HG03103 (cell line): Measurements from ENCODE around the gene UHMK1.
"Not testable (repeated sequence)": the region's sequence is repeated elsewhere in the genome, so short reads cannot be mapped to it uniquely, and the experiment has no call there.

ENCODE experiments used
- ATAC-seq: cut with Tn5 transposase; IDR thresholded peaks from one replicate; pipeline ENCODE4 v1.9.1; 2021; ENCODE audit warnings: low read depth; ENCODE audit not compliant: unreplicated experiment

Gene UHMK1

DNA sequence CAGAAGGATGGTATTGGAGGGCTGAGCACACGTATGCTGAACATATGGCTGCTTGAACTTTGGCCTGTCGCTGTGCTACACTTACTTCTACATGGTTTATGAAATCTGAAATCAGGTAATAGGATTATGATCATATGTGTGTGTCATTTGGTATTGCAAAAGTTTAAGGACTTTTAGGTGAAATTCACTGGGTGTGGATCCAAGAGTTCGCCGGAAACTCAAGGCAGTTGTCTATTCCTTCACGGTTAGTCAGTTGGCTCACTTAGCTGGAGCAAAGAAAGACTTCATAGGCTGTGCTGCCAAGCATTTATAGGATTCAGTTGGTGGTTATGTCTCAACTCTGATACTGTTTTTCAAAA is 64.8 kb downstream of the UHMK1 start:
- no peak for ATAC-seq

DNA sequence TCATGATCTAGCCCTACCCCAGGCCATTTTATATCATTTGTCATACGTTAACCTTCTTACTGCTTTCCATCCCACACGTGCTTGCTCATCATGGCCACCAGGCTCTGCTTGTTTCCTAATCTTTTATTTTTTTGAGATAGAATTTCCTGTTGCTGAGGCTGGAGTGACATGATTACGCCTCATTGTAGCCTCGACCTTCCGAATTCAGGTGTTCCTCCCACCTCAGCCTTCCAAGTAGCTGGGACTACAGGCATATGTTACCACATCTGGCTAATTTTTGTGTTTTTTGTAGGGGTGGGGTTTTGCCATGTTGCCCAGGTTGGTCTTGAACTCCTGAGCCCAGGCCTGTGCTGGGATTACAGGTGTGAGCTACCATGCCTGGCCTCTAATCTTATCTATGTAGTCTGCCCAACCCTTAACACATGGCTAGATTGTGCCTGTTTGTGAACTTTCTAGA is 67.2 kb downstream of the UHMK1 start:
- ATAC-seq = no peak

DNA sequence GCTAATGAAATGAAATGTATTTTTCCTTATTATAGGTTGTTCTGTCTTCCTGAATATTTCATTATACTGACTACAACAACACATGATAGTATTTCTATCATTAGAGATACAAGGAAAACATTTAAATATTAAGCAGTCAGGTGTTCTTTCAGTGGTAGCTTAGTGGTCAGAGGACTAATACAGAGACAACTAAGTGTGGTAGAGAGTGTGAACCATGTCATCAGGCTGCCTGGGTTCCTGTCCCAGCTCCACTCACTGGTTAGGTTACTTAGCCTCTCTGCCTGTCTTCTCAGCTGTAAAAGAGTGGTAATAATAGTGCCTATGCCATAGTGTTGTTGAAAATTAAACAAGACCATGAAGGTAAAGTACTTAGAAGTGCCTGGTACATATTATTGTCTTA is 67.8 kb downstream of the UHMK1 start:
- ATAC-seq = no peak

GRCh38 chr1:162566870-162567269 is 69.3 kb downstream of the UHMK1 start:
- no peak for ATAC-seq

DNA sequence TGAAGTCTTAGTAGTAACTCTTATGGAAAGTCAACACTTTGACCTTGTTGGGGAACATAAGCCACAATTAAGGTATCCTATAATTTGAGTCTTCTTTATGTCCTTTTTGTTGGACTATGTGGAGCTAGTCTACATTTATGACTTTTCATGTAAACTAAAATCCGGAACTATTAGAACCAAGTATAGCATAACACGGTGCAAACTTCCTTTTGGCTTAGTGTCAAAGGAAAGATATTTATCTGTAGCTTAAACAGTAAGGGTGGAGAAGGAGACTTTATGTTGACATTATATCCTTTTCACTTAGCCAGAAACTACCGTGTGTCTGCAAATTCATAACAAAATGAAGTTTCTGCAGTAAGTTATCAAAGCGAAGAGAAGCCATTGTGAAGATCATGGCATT is 71.2 kb downstream of the UHMK1 start:
- no peak for ATAC-seq

DNA sequence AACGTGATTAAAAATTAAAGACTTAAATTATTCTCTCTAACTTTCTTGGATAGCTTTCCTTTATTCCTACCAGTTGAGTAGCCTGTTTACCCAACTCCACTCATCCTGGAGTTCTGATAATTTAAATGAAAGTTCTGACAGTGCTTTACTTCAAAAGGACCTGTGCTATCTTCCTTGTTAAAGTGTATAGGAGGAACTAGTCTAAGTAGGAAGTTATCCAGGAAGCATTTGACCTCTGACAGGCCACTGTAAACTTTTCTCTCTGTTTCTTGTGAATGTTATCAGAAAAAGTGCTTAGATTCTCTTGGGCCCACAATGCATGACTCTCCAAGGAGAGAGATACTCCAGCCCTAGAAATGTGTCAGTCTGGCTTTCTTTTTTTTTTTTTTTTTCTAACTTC is 73.1 kb downstream of the UHMK1 start:
- ATAC-seq = no peak

DNA sequence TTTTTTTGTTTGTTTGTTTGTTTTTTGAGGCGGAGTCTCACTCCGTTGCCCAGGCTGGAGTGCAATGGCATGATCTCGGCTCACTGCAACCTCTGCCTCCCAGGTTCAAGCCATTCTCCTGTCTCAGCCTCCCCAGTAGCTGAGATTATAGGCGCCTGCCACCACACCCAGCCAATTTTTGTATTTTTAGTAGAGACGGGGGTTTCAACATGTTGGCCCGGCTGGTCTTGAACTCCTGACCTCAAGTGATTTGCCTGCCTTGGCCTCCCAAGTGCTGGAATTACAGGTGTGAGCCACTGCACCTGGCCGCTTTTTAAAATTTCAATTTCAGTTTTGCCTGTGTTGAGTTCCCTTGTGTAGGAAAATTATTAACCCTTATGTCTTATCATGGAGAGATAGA is 73.5 kb downstream of the UHMK1 start:
- ATAC-seq = not testable (repeated sequence)

- ATAC-seq = no peak
These were observed 74.1 kb downstream of the UHMK1 start for GRCh38 chr1:162571696-162572095.

GRCh38 chr1:162573136-162573535 is 75.5 kb downstream of the UHMK1 start:
- ATAC-seq = no peak

GRCh38 chr1:162578071-162578700 is 80.6 kb downstream of the UHMK1 start:
- ATAC-seq = no peak

DNA sequence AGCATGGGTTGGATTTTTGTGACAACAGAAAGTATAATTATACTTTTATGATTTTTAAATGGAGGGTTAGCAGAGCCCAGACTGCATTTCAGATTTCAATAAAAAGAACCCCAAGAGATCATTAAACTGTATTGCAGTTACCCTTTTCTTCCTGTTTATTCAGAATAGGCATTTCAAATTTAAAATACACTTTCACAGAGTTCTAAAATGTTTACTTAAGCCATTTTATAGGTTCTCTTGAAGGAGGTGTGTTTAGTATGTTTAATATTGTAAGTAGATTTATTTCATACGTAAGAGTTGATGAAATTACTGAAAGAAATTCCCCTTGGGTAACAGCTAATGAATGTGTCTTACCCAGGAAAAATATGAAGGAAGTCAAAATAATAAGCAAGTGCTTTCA is 81.3 kb downstream of the UHMK1 start:
- no peak for ATAC-seq
